Sigmoid colon (tissue), 4 donors: ENCODE data around the gene LEMD2.

Source experiments
- CTCF ChIP-seq, 4 experiments: fragments of 450-650 bp in 3 of 4; fragments of 200-600 bp in 1 of 4; IDR thresholded peaks; one replicate each; pipeline ENCODE4 v1.5.1; 2016 to 2019; ENCODE audit warnings: antibody characterized with exemption in 4 of 4, mild to moderate bottlenecking in 3 of 4, moderate library complexity in 2 of 4
- POLR2AphosphoS5 ChIP-seq, 4 donors: sonication (generic); formaldehyde crosslinking; IDR thresholded peaks; one replicate each; pipeline ENCODE4 v1.6.1; 2017; ENCODE audit warnings: antibody characterized with exemption in 4 of 4

DNA sequence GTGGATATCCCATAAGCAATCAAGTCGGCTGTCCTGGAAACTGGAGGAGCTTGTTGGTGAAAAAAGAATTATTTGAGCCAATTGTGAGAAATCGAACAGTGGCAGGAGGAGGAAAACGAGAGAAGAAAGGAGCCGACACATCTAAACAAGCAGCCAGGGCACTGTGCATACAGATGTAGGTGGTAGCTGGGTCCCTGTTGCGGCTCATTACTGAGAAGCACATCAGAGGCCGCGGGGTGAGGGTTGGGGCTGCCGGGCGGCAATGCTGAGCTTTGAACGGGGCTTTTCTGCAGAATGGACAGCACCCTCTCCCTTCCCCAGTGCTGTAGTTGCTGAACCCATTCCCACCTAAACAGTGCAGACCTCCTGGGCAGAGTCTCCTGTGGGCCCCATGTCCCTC lies 4.1 kb upstream of the LEMD2 start:
- TF ChIP-seq CTCF (IDR thresholded peaks at IDR 0.05) = no peak
- TF ChIP-seq POLR2AphosphoS5 (IDR thresholded peaks at IDR 0.05) = no peak
